SK-N-SH treated with all-trans-retinoic acid at 6 μM for 48 hours (cell line): ENCODE measurements around the gene TTC5.

Source experiments
- BACH2 ChIP-seq: fragments of 250-450 bp; sonication (Bioruptor Pico); IDR thresholded peaks from 2 replicates; pipeline ENCODE4 v1.9.0; 2021; ENCODE audit warnings: mild to moderate bottlenecking, borderline replicate concordance
- CSDC2 ChIP-seq: fragments of 250-450 bp; sonication (Bioruptor Pico); IDR thresholded peaks from 2 replicates; pipeline ENCODE4 v1.5.0; 2020; ENCODE audit warnings: mild to moderate bottlenecking, moderate library complexity
- ZFP3 ChIP-seq: fragments of 250-450 bp; sonication (Bioruptor Pico); IDR thresholded peaks from 2 replicates; pipeline ENCODE4 v1.5.0; 2020; ENCODE audit warnings: mild to moderate bottlenecking, moderate library complexity
- ZNF565 ChIP-seq: fragments of 450-650 bp; formaldehyde crosslinking; conservative IDR thresholded peaks from 2 replicates; pipeline ENCODE4 v1.5.0; 2020; ENCODE audit warnings: low read depth, mild to moderate bottlenecking, moderate library complexity
- TF ChIP-seq, protein P1 (sequence below): fragments of 250-450 bp; sonication (Bioruptor Pico); IDR thresholded peaks from 2 replicates; pipeline ENCODE4 v1.8.0; 2020; ENCODE audit warnings: mild to moderate bottlenecking, moderate library complexity, borderline replicate concordance
- TF ChIP-seq, protein P2 (sequence below): fragments of 250-450 bp; sonication (Bioruptor Pico); IDR thresholded peaks from 2 replicates; pipeline ENCODE4 v1.5.1; 2020; ENCODE audit warnings: low read depth, mild to moderate bottlenecking, moderate library complexity

DNA sequence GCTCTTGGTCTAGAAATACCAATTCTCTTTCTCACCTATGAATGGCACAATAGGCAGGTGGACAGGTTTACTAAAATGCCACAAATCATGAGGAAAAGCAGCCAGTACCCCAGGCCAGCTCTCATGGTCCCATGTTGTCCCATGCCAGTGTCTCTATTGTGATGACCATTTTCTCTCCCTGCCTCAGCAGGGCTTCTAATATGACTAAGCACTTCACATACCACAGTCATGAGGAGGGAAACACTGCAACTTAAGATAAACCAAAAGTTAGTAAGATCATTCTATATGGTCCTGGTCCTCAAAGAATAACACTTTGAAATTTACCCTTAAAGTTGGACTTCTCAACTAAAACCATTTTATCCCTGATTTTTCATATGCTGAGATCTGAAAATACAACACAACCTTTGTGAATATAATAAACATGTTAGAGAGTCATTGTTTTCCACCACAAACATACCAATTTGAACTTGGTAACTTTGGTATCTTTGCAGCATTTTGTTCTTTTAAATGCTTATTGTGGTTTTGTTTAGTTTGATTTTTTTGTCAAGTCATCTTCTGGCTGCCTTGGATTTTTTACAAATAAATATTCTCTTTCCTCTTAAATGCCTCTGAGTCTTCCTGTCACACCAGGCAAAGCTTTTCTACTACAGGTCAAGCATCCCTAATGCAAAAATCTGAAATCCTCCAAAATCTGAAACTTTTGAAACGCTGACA is 3.6 kb downstream of the TTC5 start:
- TF ChIP-seq BACH2 (CRISPR knock-in tag) (no peak), ZFP3 (CRISPR knock-in tag) (no peak), ZNF565 (CRISPR knock-in tag) (no peak), CSDC2 (no peak)
- TF ChIP-seq, protein P1, sequence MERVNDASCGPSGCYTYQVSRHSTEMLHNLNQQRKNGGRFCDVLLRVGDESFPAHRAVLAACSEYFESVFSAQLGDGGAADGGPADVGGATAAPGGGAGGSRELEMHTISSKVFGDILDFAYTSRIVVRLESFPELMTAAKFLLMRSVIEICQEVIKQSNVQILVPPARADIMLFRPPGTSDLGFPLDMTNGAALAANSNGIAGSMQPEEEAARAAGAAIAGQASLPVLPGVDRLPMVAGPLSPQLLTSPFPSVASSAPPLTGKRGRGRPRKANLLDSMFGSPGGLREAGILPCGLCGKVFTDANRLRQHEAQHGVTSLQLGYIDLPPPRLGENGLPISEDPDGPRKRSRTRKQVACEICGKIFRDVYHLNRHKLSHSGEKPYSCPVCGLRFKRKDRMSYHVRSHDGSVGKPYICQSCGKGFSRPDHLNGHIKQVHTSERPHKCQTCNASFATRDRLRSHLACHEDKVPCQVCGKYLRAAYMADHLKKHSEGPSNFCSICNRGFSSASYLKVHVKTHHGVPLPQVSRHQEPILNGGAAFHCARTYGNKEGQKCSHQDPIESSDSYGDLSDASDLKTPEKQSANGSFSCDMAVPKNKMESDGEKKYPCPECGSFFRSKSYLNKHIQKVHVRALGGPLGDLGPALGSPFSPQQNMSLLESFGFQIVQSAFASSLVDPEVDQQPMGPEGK (CRISPR knock-in tag), result no peak
- TF ChIP-seq, protein P2, sequence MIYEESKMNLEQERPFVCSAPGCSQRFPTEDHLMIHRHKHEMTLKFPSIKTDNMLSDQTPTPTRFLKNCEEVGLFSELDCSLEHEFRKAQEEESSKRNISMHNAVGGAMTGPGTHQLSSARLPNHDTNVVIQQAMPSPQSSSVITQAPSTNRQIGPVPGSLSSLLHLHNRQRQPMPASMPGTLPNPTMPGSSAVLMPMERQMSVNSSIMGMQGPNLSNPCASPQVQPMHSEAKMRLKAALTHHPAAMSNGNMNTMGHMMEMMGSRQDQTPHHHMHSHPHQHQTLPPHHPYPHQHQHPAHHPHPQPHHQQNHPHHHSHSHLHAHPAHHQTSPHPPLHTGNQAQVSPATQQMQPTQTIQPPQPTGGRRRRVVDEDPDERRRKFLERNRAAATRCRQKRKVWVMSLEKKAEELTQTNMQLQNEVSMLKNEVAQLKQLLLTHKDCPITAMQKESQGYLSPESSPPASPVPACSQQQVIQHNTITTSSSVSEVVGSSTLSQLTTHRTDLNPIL (CRISPR knock-in tag), result no peak
